HG03439 (cell line): ENCODE data around the gene UBA52.
"Not testable (repeated sequence)": the region's sequence is repeated elsewhere in the genome, so short reads cannot be mapped to it uniquely, and the experiment has no call there.

ENCODE experiments used
- ATAC-seq: cut with Tn5 transposase; IDR thresholded peaks from one replicate; pipeline ENCODE4 v1.9.1; 2021; ENCODE audit warnings: mild to moderate bottlenecking, moderate library complexity; ENCODE audit not compliant: unreplicated experiment

UBA52 gene

DNA sequence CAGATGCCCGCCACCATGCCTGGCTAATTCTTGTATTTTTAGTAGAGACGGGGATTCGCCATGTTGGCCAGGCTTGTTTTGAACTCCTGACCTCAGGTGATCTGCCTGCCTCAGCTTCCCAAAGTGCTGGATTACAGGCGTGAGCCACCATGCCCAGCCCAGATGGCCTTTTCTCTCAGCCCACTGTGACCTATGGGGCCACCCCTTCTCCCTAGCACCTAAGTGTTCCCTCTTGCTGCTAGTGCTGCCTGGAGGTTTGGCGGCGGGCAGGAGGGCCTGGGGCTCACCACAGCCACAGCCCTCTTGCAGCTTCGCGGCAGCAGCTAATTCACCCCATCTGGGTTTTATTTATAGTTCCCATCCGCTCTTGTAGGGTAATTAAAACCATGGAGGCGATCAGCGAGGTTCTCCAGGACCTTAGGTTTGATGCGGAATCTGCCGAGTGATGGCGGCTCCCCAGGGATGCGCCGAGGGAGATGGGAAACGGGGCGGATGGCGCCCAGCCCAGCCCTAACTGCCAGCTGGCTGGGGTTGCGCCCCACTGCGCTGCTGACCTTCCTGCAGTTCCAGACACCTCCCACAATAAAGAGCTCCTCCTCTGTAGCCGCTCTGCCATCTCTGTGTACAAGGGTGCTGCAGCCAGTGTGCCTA is 20.2 kb downstream of the UBA52 start:
- ATAC-seq: no peak

DNA sequence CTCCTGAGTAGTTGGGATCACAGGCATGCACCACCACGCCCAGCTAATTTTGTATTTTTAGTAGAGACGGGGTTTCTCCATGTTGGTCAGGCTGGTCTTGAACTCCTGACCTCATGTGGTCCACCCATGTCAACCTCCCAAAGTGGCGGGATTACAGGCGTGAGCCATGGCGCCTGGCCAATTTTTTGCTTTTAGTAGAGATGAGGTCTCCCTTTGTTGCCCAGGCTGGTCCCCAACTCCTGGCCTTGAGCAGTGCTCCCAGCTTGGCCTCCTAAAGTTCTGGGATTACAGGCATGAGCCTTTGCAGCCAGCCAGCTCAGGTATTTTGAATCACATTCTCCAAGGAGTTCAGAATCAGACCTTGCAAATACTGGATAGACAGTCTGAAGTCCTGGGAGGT is 21.1 kb downstream of the UBA52 start:
- ATAC-seq: not testable (repeated sequence)

DNA sequence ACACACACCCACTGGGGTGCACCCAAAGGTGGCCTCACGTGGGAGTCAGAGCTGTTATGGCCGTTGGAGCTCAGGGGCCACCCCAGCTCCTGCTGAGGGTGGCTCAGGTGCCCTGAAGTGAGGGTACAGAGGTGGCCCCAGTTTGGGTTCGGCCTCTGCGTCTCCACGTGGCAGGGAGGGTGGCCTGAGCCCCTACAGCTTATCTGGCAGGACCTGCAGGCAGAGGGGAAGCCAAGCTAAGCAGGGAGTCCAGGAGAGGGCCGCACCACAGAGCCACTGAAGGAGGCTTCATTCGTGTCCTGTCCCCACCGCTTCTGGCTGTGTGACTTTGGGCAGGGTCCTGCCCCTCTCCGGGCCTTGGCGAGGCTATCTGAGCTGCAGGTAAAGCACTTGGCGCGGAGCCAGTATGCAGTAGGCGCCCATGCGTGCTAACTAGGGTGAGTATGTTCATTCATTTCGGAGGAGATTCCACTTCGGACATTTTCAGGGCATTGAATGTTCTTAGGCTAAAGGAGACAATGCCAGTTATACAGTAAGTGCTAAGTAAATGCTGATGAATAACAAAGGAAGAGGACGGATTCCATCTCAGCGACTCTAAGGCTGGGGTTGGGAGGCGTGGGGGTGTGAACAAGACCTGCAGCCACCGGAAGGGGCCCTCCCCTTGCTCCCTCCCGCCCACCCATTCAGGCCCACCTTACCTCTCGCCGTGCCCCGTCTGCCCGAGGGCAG is 21.9 kb downstream of the UBA52 start:
- ATAC-seq: no peak

DNA sequence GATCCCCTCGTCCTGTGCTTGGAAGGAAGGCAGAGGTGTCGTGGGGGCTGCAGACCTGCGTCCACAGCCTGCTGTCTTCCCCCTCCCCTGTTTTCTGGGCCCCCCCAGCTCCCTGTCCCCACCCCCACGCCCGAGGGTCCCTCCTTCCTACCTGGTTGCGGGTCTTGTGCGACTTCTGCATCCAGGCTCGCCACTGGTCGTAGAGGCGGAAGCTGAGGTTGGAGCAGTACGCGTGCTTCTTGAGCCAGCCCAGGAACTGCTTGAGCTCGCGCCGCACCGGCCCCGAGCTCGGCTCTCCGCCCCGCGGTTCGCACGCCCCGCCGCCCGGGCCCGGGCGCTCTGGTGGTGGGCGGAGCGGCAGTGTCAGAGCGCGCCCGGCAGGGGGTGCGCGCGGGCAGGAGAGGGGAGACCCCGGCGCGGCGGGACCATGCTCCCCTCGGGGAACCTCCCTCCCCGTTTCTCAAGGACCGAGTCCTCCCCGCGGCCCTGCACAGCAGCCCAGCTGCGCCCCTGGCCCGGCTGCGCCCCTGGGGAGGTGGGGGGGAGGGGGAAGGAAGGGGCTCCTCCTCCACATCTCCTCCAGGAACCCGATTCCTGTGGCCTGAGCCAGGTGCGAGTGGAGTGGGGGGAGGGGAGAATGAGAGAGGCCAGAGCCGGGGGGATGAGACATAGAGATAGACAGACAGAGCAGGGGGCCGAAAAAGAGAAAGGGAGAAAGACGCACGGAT is 22.6 kb downstream of the UBA52 start:
- peak; percentile 50 for ATAC-seq

DNA sequence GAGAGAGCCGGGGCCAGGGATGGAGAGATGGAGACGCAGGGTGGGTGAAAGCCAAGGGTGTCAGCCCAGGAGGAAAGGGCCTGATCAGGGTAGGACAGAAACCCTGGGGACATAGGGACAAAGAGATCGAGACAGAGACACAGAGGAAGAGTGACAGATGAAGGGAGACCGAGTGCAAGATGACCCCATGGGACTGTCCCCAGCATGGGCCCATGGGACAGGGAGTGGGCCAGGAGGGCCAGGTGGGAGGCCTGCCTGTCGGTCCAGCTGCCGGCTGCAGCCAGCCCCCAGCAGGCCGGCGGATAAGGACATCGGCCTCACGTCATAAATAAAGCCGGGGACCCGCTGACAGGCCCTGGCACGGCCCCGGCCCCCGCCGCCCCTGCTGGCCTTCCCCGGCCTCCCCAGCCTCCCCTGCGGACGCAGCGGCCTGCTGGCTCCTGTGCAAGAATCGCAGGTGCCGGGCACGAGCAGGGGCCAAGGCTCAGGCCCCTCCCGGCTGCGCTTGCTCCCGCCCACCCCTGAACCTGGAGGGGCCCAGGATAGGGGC is 23.2 kb downstream of the UBA52 start:
- ATAC-seq: no peak

DNA sequence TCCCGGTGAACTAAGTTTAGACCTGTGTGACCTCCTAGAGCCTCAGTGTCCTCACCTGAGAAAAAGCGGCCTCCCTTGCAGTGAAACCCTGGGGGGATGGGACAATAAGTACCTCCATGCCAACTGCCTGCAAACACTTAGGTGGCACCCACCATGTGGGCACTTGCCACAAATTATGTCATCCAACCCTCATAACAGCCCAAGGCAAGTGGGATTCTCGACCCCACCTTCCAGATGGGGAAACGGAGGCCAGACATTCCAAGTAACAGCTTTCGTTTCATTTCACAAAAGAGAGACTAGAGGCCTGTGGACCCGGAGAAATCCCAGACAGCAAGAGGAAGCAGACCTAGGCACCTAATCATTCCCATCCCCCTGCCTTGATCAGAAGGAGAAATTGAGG is 23.8 kb downstream of the UBA52 start:
- ATAC-seq: no peak

DNA sequence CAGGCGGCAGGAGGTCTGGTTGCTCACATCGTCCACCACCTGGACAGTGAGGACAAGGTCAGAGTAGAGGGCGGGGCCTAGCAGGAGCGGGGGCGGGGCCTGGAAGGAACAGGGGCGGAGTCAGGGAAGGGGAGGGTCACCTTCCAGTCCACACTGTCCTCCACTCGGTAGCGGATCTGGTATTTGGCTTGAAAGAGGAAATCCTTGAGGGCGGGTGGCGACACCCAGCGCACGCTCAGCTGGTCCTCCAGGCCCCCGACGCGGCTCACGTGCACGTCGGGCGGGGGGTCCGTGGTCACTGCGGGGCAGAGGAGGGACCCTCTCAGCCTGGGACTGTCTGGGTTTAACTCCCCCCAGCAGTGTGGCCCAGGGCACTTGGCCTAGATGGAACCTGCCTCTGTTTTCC is 25.1 kb downstream of the UBA52 start:
- ATAC-seq: no peak

DNA sequence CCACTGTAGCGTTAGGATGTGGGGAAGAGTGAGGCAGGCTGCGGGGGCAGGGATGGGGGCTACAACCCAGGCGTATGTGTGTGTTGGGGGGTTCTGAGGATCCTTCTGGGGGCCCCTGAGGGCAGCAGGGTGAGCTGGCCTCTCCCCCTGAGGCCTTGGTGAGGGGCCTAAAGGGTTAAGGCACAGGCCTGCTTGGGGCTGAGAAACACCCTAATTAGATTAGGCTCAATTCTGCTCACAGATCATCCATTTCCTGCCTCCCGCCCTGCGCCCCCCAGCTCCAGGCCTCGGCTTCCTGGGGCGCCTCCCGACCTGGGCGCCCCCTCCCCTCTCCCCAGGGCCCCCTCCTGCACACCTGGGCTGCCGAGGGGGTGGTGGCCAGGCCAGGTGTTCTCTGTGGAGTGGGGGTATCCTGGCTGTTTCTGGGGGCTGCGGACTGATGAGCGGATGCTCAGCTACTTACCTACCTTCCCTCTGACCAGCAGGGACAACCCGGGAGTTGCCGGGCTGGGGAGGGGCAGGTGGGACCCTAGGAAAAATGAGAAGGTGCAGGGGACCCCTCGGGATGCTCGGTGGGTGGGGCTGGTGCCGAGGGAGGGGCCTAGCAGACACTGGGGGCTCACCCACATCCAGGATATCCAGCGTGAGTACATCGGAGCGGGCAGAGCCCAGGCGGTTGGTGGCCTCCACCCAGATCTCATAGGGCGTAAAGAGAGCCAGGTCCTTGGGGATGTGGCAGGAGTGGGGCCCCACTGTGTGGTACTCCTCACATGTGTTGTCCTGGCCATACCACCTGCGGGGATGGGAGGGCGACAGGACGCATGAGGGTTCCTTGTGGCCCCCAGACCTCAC is 26.4 kb downstream of the UBA52 start:
- no peak for ATAC-seq

DNA sequence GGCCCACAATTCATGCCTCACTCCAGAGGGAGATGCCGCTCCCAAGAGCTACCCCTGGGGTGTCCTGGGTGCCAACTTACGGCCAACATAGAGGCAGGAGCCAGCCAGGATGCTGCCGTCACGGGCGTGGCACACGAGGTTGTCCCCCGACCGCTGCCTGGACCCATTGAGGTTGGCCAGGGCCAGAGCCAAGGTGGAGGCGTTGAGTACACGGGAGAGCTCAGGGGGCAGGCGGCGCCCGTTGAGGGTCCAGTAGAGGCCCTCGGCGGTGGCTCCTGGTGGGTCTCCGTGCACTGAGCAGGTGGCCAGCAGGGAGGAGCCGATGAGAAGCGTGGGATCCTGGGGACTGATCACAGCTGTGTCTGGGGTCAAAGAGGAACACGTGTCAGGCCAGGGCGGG is 27.8 kb downstream of the UBA52 start:
- ATAC-seq: no peak

DNA sequence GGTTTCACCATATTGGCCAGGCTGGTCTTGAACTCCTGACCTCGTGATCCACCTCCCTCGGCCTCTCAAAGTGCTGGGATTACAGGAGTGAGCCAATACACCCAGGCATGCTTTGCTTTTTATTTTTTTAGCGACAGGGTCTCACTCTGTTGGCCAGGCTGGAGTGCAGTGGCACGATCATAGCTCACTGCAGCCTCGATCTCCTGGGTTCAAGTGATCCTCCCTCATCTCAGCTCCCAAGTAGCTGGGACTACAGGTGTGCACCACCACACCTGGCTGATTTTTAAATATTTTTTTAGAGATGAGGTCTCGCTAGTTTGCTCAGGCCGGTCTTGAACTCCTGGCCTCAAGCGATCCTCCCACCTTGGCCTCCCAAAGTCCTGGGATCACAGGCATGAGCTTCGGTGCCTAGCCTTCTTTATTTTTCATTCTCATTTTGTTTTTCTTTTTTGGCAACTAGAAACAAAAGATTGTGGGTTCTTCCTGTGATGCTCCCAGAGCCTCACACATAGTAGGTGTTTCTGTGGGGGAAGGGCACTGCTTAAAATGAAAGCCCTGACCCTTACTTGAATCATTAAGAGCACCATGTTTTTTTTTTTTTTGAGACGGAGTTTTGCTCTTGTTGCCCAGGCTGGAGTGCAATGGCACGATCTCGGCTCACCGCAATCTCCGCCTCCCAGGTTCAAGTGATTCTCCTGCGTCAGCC is 29.2 kb downstream of the UBA52 start:
- ATAC-seq: not testable (repeated sequence)

DNA sequence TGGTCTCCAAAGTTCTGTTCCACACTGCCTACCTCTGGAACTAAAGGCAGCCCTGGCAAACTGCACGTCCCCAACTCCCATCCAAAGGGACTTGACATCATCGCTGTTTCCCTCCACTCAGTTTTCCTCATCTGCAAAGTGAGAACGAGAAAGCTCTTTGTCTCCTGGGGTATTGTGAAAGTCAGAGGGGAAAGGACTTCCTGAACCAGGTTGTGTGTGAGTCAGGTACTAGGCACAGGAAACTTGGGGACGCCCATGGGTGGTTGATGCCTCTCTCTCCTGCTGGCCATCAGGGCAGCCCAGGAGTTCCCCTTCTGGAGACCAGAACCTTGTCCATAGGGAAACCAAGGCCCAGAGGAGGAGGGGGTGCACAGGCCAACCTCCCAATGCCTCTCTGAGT is 30.2 kb downstream of the UBA52 start:
- ATAC-seq: no peak

DNA sequence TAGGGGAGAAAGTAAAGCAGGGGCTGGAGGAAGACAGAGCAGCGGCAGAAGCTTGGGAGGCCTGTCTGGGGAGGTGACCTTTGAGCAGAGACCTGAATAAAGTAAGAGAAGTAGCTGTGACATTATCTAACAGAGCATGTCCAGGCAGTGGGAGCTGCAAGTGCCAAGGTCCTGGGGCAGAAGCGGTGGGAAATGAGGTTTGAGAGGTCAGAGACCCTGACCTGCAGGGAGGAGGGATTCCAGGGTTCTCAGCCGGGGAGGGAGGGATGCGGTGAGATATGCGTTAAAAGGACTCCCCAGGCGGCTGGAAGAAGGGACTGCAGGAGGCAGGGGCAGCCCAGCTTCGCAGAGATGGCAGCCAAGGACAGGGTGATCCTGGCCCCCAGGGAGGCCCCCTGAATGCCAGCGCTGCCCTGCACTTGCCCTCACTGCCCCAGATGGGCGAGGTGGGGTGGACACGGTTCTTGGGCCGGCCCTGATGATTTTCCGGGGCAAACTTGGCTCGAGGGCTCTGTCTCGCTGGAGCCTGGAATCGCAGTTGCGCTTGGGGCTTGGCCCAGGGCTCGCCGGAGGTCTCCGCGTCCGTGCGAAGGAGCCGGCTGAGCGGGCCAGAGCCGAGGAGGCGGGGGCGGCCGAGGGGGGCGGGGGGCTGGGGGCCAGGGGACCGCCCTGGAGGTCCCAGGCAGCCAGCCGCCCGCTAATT is 31.7 kb downstream of the UBA52 start:
- ATAC-seq: no peak

DNA sequence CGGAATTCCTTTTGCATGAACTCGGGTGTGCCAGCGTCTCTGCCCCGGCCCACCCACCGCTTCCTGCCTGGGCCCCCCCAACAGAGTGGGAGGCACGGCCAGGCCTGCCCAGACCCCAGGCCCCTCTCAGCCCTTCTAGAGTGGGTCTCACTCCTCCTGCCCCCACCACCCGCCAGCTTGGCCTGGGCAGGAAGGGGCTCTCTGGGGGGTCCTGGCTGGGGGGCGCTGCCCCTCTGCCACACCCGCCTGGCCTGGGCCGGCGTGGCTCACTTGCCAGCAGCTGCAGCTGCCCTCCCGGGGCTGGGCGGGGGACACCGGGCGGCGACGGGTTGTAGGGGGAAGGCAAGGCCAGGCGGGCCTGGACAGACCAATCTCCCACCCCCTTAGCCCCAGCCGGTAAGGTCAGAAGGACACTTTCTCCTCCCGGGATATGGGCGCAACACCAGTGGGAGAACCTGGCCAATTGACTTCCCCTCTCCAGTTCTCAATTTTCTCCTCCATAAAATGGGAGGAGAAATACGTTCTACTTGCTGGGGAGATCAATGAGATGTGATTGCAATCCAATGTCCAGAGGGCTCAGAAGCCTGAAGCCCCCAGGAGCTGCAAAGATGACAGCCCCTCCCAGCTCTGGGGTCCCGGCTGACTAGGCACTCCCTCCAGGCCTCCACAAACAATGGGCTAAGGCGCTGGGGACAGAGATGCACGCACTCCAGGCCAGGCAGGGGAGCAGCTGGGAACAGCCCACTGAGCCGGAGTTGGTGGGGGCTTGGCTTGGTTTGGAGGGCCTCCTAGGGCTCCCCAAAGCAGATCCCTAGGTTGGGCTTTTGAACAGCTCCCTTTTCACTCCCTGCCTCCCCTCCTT is 32.5 kb downstream of the UBA52 start:
- no peak for ATAC-seq

DNA sequence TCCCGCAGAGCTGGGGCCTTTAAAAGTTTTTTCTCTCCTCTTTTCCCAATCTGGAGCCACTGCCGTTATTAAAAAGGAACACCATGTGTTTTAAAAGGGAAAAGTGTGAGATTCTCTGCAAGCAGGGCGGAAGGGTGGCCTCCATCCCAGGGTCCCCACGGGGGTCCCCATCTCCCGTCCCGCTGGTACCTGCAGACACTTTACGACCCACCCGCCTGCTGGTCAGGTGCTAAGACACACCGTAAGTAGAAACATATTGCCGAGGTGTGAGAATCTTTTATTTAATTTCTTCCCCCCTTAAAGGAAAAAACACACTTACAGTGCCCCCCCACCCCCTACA is 33.1 kb downstream of the UBA52 start:
- no peak for ATAC-seq

DNA sequence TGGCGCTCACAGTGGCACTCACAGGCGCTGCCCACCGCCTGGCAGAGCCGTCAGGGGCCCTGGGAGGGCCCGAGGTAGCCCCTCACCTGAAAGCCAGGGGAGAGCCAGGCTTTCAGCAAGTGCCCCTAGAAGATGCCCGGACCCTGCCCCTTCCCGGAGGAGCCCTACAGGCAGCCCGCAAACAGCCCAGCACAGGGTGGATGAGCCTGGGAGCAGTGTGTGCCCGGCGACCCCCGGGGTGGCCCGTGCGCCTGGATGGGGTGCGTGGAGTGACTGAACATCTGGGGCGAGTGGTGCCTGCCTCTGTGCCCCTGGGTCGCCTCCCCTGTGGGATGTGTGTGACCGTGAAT is 33.5 kb downstream of the UBA52 start:
- no peak for ATAC-seq

DNA sequence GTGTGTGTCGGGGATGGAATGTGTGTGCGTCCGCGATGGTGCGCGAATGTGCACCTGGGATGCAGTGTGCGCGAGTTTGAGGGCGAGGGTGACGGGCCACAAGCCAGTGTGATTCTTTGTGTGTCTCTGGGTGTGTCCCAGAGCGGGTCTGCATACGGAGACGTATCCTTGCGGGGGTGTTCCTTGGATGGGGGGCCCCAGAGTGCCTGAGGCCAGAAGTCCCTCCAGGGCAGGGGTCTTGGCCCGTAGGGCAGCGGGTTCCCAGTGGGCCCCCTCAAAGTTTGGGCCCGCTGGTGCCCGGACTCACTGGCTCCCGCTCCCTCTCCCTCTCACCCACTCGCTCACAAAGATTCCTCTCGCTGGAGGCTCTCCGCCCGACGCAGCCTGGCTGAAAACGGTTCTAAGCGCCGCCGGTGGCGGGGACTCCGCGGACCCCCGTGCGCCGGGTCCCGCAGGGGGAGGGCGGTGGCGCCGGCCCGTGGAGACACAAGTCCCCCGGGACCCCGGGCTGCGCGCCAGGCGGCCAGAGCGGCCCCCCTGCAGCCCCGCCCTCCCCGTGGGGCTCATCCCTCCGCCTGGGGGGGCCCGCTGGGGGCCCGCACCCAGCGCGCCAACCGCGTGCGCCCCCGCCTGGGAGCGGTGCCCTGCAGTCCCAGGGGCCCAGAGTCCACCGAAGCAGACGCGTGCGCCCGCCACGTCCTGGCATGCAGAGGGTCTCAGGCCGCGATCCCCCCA is 34.1 kb downstream of the UBA52 start:
- no peak for ATAC-seq

DNA sequence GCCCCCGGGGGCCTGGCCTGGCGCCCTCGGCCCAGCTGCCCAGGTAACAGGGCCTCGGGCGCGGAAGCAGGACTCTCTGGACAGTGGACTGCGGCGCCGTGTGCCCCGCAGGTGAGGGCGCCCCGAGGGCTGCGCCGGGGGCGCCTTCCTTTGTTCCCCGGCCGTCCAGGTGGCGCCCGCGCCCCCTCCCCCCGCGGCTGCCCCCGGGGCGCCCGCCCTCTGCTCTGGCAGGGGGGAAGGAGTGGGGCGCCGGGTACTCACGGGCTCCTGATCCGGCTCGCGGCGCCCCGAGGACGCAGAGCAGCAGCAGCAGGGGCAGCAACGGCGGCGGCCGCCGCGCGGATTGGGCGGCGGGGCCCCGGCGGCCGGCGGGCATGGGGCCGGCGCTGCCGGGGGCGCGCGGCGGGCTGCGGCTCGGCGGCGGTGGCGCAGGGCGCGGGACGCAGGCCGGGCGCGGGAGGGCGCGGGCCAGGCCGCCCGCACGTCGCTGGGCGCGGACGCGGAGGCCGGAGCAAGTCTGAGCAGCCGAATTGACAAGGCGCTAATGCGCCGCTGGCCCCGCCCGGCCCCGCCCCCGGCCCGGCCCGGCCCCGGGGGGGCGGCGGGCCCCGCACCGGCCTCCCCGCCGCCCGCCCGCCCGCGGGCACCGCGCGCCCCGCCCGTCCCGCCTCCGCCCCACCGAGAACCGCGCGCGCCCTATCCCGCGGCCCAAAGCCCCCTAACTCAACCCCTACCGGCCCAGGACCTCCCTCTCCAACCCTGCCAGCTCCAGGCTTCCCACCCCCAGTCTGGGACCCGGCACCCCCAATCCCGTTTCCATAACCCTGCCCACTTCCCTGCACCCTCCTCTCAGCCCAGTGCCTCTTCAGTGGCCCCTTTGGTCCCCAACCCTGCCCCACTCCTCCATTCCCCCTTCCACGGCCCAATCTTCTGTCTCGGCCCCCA is 34.9 kb downstream of the UBA52 start, which contains the start of gene CRLF1:
TSS of gene CRLF1 (minus strand) at position 519 of the 945 bp plus-strand sequence. CDS start at position 376, 143 bp downstream.
- no peak for ATAC-seq
